Measurements from ENCODE around the gene TRMT1. TPM values are rescaled to one million over a fixed set of nuclear protein-coding genes. Genes with fewer than 3 reads are reported as not detected.

TRMT1 gene
- total and polyA plus RNA-seq, 8 donors, result 24.2 to 46.2 (median 33.9) TPM

GRCh38 chr19:13083627-13084026, 32.9 kb downstream of the TRMT1 start:
- peaks cover 0 to 13% of the 10 kb centered on the region in 2 donors for H3K36me3 ChIP-seq
- intact Hi-C loops (cut with DNase I), result no loop called here
- H3K9me3 ChIP-seq, result no peaks in the 10 kb centered on the region
- no peak overlapping the region for H3K27ac ChIP-seq
- no peak for ATAC-seq
- H3K27me3 ChIP-seq, result no peaks in the 10 kb centered on the region
- no peak overlapping the region for H3K4me3 ChIP-seq
- peaks cover 22 to 35% of the 10 kb centered on the region in 2 donors for H3K4me1 ChIP-seq
- no peak for DNase-seq
- TF ChIP-seq CTCF (IDR thresholded peaks at IDR 0.05), result no peak

- peak overlapping the region in 1 of 2 donors; percentile 28 for H3K27ac ChIP-seq
- intact Hi-C loops (cut with DNase I), result no loop called here
- peaks cover 0 to 13% of the 10 kb centered on the region in 2 donors for H3K36me3 ChIP-seq
Measured at GRCh38 chr19:13083008-13083404, 33.5 kb downstream of the TRMT1 start.

GRCh38 chr19:13082192-13083007, 34.1 kb downstream of the TRMT1 start:
- H3K4me3 ChIP-seq, result no peak overlapping the region
- intact Hi-C loops (cut with DNase I), result no loop called here
- peaks cover 28 to 43% of the 10 kb centered on the region in 2 donors for H3K4me1 ChIP-seq
- ATAC-seq (no peak), DNase-seq (no peak)
- H3K27me3 ChIP-seq, result no peaks in the 10 kb centered on the region
- no peak for TF ChIP-seq CTCF (IDR thresholded peaks at IDR 0.05)
- peak overlapping the region in 1 of 2 donors; percentile 13 for H3K27ac ChIP-seq
- H3K36me3 ChIP-seq, result peaks cover 0 to 13% of the 10 kb centered on the region in 2 donors
- H3K9me3 ChIP-seq, result no peaks in the 10 kb centered on the region

More at GRCh38 chr19:13083008-13083404, 33.5 kb downstream of the TRMT1 start:
- no peak for TF ChIP-seq CTCF (IDR thresholded peaks at IDR 0.05)
- ATAC-seq (no peak), DNase-seq (no peak)
- Histone ChIP-seq H3K4me3 (no peak overlapping the region), H3K27me3 (no peaks in the 10 kb centered on the region), H3K9me3 (no peaks in the 10 kb centered on the region), H3K4me1 (peaks cover 26 to 42% of the 10 kb centered on the region in 2 donors)

- H3K36me3 ChIP-seq, result peaks cover 0 to 33% of the 10 kb centered on the region in 2 donors
- H3K4me3 ChIP-seq, result no peak overlapping the region
- no peaks in the 10 kb centered on the region for H3K9me3 ChIP-seq
- intact Hi-C loops (cut with DNase I), result no loop called here
- TF ChIP-seq CTCF (IDR thresholded peaks at IDR 0.05), result no peak
- H3K4me1 ChIP-seq, result peaks cover 20 to 41% of the 10 kb centered on the region in 2 donors
- ATAC-seq (peak; percentile 70), DNase-seq (peak in 1 of 4 donors; percentile 75)
- no peaks in the 10 kb centered on the region for H3K27me3 ChIP-seq
- peak overlapping the region; percentile 47 to 65 for H3K27ac ChIP-seq
Measured at GRCh38 chr19:13079542-13079986, 37.0 kb downstream of the TRMT1 start.

GRCh38 chr19:13078897-13079541, 37.5 kb downstream of the TRMT1 start:
- H3K27me3 ChIP-seq, result no peaks in the 10 kb centered on the region
- no peak overlapping the region for H3K4me3 ChIP-seq
- peaks cover 0 to 34% of the 10 kb centered on the region in 2 donors for H3K36me3 ChIP-seq
- ATAC-seq (peak; percentile 49), DNase-seq (no peak)
- peaks cover 20 to 41% of the 10 kb centered on the region in 2 donors for H3K4me1 ChIP-seq
- TF ChIP-seq CTCF (IDR thresholded peaks at IDR 0.05), result no peak
- intact Hi-C loops (cut with DNase I), result no loop called here
- H3K27ac ChIP-seq, result peak overlapping the region; percentile 47 to 65
- H3K9me3 ChIP-seq, result no peaks in the 10 kb centered on the region

All from left lung (tissue), 10 donors.